GM12892 (cell line): ENCODE data around the gene HIRIP3. TPM values are rescaled to one million over a fixed set of nuclear protein-coding genes. Genes with fewer than 3 reads are reported as not detected.
"Not testable (repeated sequence)": the region's sequence is repeated elsewhere in the genome, so short reads cannot be mapped to it uniquely, and the experiment has no call there.

Experiments
- DNase-seq: peaks from one replicate; pipeline ENCODE4 v3.0.0; 2011; ENCODE audit not compliant: insufficient read length
- FAIRE-seq: peaks from 2 replicates; lab custom pipeline; 2011; peaks lifted over from hg19 to GRCh38; lab: Jason Lieb, UNC
- POLR2A ChIP-seq: IDR thresholded peaks from 2 replicates; pipeline ENCODE4 v1.6.1; 2011; ENCODE audit warnings: low read depth, low read length, control low read depth
- POLR2AphosphoS5 ChIP-seq: IDR thresholded peaks from 2 replicates; pipeline ENCODE4 v1.6.1; 2011; ENCODE audit warnings: low read depth, low read length, control low read depth
- TAF1 ChIP-seq: IDR thresholded peaks from 2 replicates; pipeline ENCODE4 v1.6.1; 2011; ENCODE audit warnings: low read depth, mild to moderate bottlenecking, control low read depth, low read length, borderline replicate concordance
- polyA plus RNA-seq: library from polyadenylated mRNA; unstranded; fragments of >200 nt; gene quantifications from one replicate; pipeline ENCODE4 v1.2.1, GENCODE V29; 2012; ENCODE audit warnings: missing spikeins, inconsistent platforms; ENCODE audit not compliant: missing spikeins

The HIRIP3 gene, protein sequence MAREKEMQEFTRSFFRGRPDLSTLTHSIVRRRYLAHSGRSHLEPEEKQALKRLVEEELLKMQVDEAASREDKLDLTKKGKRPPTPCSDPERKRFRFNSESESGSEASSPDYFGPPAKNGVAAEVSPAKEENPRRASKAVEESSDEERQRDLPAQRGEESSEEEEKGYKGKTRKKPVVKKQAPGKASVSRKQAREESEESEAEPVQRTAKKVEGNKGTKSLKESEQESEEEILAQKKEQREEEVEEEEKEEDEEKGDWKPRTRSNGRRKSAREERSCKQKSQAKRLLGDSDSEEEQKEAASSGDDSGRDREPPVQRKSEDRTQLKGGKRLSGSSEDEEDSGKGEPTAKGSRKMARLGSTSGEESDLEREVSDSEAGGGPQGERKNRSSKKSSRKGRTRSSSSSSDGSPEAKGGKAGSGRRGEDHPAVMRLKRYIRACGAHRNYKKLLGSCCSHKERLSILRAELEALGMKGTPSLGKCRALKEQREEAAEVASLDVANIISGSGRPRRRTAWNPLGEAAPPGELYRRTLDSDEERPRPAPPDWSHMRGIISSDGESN
- polyA plus RNA-seq, result 17.6 TPM

DNA sequence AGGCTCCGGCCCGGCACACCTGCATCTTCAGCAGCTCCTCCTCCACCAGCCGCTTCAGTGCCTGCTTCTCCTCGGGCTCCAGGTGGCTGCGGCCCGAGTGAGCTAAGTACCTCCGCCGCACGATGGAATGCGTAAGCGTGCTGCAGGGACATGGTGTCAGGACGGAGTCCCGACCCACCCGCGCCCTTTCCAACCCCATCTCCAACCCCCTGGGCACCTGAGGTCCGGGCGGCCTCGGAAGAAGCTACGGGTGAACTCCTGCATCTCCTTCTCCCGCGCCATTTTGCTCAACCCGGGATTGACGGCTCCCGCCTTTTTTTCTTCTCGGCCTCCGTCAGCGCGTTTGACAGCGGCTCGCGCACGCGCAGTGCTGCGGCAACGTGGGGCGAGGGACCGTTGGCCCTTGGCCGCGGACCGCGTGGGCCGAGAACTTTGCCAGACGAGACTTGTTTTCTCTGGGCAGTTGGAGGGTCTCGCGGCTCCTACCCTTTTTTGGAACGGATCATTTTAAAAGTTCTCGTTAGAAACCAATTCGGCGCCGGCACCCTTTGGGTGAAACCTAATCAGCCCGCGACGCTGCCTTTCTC lies at the start of gene HIRIP3:
TSS of gene HIRIP3 (minus strand) at position 294 of the 587 bp plus-strand sequence. CDS start at position 282, 12 bp downstream.
- no peak for FAIRE-seq
- DNase-seq, result peak; percentile 91
- TF ChIP-seq POLR2A (peak; percentile 55; the same call in 1 of the 2 replicates), TAF1 (peak; percentile 84), POLR2AphosphoS5 (peak; percentile 59)

DNA sequence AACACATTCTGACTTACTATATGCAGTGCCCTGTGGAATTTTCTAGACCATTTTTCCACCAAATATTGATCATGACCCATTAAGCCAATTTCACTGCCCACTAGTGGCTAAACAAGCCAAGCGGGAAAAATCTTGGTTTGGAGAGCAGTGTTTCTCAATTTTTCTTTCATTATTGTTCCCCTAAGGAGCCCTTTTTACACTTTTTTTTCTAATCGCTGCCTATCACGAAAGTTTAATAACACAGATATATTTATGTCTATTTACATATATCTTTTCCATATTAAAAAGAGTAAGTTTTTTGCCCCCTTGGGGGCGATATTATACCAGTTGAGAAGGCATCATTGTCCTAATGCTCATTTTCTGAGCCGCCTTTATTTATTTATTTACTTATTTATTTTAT lies 46.4 kb upstream of the HIRIP3 start:
- no peak for FAIRE-seq
- TF ChIP-seq POLR2A (no peak), TAF1 (no peak), POLR2AphosphoS5 (no peak)
- DNase-seq, result no peak

DNA sequence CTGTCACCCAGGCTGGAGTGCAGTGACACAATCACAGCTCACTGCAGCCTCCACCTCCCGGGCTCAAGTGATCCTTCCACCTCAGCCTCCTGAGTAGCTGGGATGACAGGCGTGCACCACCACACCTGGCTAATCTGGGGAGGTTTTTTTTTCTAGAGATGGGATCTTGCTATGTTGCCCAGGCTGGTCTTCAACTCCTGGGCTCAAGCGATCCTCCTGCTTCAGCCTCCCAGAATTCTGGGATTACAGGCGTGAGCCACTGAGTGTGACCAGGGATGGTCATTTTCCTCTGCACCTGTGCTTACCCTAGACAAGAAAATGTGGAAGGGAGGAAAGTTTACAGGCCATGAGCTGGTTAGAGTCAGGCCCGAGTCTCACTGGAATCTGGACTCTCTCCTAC lies 45.3 kb upstream of the HIRIP3 start:
- FAIRE-seq, DNase-seq: not testable (repeated sequence)

DNA sequence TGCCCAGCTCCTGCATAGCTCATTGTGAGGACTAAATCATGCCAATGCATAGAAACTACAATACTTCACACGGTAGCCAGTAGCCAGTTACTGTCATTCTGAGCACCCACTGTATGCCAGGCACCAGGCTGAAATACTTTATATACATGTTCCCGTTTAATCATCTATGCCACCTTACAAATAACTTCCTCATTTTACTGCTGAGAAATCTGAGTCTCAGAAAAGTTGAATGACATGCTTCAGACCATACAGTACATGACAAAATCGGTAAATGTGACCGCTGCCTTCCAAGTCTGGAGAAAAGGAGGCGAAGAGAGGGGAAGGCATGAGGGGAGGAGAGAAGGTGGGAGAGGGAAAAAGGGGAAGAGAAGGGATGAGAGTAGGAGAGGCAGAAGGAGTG lies 44.8 kb upstream of the HIRIP3 start:
- no peak for TF ChIP-seq POLR2AphosphoS5
- DNase-seq (no peak), FAIRE-seq (no peak)

DNA sequence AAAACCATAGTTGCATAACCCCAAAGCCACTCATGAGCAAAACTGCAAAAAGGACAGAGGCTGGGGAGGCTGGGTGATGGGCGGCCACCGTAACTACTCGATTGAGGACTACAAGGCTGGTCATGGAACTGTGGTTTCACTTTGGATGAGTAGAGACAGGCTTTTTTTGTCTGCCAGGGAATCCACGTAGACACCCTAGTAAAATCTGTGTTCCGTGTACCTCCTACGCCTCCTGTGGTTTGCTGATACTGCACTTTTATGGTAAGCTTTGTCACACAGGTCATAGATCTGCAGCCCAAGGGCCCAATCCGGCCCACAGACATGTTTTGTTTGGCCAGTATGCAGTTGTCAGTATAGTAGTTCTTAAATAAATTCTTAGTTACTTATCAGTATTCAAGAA lies 37.9 kb upstream of the HIRIP3 start:
- DNase-seq (no peak), FAIRE-seq (peak; percentile 68)
- TF ChIP-seq POLR2AphosphoS5 (no peak), POLR2A (no peak), TAF1 (no peak)

DNA sequence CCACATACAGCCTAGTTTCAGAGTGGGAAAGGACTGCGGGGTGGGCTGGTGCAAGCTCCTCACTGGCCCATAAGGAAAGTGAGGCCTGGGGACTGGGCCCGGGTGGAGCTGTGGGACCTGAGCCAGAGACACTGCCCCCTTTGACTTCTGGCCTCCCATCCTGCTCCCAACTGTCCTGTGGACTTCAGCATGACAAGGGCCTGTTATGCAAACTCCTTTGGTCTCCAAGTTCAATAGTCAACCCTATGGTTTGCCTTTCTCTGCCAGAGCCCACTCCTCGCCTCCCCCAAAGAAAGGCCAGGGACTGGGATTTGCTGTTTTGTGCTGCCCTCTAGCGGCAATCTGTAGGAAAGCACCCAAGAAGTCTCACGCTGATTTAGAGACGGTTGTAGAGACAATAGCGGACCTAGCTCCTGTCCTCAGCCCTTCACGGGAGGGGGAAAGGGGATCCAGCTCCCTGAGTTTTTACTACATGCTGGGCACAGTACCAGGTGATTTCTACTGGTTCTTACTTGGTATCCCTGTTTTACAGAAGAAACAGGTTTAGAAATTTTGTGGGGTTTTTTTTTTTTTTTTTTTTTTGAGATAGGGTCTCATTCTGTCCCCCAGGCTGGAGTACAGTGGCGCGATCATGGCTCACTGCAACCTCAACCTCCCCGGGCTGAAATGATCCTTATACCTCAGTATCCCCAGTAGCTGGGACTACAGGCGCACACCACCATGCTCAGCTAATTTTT lies 36.8 kb upstream of the HIRIP3 start:
- no peak for TF ChIP-seq TAF1
- TF ChIP-seq POLR2A, result no peak
- no peak for TF ChIP-seq POLR2AphosphoS5
- FAIRE-seq (peak; percentile 93), DNase-seq (peak; percentile 75)

DNA sequence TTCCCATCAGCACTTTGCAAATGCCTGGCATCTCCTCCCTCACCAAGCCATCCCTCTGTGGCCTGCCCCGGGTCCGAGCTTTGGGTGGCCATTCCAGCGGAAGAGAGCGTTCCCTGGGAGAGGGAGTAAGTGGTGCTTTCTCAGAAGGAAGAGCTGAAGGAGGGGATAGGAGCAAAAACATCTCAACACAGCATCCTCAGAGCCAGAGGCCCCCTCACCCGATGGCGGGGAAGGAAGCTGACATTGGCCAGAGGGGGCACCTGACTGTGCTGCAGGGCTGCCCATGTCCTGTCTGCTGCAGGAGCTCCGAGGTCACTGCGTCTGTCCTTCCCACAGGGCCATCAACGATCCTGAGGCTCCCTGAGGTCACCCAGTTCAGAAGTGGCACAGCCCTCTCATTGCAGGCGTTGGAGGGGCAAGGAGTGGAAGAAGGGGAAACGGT lies 36.1 kb upstream of the HIRIP3 start:
- TF ChIP-seq TAF1 (no peak), POLR2A (no peak), POLR2AphosphoS5 (no peak)
- no peak for FAIRE-seq
- DNase-seq, result no peak

DNA sequence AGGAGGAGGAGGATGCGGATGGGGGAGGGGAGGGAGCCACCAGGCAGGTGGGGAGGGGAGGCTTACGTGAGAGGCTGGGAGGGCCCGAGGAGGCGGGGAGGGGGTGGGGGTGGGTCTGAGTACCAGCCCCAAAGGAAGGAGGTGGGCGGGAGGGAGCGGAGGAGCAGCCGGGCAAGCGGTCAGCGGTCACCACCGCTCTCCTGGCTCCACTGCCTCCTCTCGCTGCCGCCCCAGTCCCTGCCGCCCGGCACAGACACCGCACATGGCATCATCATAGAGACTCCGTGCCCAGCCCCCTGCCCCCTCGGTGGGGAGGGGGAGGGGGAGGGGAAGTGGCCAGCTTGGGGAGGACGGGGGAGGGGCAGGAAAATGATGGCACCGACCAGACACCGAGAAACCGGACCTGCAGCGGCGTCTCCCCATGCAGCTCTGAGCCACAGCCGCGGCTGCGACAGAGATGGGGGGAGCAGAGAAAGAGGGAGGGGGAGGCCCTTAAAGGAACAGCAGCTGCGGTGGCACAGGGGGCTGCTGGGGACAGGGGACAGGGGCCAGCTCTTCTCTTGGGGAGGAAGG lies 35.5 kb upstream of the HIRIP3 start, which contains the start of gene TLCD3B:
TSS of gene TLCD3B (minus strand) at position 431 of the 573 bp plus-strand sequence. CDS start 744 bp downstream, outside the sequence.
- no peak for DNase-seq
- no peak for TF ChIP-seq TAF1
- no peak for FAIRE-seq

DNA sequence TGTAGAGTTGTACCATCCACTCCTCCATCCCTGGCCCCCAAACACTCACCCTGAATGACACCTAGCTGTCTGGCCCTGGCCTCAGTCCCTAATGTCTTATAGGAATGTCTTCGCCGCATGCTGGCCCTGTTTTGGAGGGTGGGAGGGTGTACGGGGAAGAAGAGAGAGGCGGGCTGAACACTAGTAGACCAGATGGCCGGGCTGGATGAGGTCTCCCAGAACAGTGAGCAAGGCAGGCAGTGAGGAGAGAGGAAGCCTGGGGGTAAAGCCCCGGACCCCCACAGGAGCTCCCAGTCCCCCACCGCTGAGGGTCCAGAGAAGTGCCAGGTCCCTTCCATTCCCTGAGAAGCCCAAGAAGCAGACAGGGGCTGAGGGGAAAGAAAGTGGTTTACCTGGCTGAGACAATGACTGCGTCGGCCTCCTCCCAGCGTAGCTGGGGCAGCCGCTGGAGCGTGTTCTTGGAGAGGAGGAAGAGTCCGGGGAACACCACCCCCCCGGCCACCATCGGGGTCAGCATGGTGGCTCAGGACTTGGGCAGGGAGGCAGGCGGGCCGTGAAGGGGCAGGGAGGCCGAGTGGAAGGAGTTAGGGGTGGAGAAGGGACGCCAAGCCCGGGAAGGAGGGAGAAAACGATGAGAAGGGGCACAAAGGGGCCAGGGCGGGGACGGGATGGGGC lies 34.7 kb upstream of the HIRIP3 start:
- FAIRE-seq (no peak), DNase-seq (no peak)
- TF ChIP-seq POLR2AphosphoS5 (no peak), POLR2A (no peak), TAF1 (no peak)

DNA sequence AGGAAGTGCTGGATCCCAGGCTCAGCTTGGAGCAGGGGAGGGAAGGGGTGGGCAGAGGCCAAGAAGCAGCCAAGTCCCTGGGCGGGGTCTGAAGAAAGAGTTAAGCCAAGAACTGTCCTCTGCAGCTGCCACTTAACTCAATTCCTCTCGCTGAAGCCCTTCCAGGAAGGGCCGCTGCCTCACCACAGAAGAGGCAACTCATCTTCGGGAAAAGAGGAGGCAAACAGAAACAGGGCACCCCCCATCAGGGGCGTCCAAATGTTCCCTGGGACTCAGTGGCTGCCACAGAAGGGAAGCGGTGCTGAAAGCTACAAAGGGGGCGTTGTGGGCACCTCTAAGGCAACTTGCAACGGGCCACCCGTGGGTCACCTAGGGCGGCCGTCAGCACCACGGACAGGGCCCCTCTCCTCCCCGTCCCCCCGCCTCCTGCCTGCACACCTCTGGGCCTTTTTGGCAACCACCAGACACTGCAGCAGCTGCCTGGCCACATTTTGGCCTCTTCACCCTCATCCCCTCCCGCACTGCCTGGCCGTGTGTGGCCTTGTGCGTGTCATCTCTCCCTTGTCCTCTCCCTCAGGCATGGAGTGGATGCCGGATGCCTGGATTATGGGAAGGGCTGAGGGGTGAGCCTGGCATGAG lies 33.1 kb upstream of the HIRIP3 start:
- DNase-seq (no peak), FAIRE-seq (no peak)
- no peak for TF ChIP-seq POLR2AphosphoS5
- no peak for TF ChIP-seq TAF1
- no peak for TF ChIP-seq POLR2A
